HFFc6 (cell line): ENCODE data around the gene ANGPTL8. TPM values are rescaled to one million over a fixed set of nuclear protein-coding genes. Genes with fewer than 3 reads are reported as not detected.

Experiments
- DNase-seq: peaks from one replicate; pipeline ENCODE4 v3.0.0-alpha.2; 2018
- H3K27ac Mint-ChIP-seq: 2 replicates; pipeline ENCODE4 v1.8.0; 2020; ENCODE audit warnings: mild to moderate bottlenecking, mixed read lengths
- H3K27me3 Mint-ChIP-seq: 2 replicates; pipeline ENCODE4 v1.8.0; 2021; ENCODE audit warnings: mild to moderate bottlenecking, moderate library complexity, mixed read lengths; ENCODE audit not compliant: insufficient read depth
- H3K36me3 Mint-ChIP-seq: 2 replicates; pipeline ENCODE4 v1.8.0; 2021; ENCODE audit warnings: low read depth, mixed read lengths
- H3K4me1 Mint-ChIP-seq: 2 replicates; pipeline ENCODE4 v1.8.0; 2020; ENCODE audit warnings: low read depth, mixed read lengths
- H3K4me3 Mint-ChIP-seq: 2 replicates; pipeline ENCODE4 v1.8.0; 2020; ENCODE audit warnings: mild to moderate bottlenecking, moderate library complexity, mixed read lengths
- H3K9me3 Mint-ChIP-seq: 2 replicates; pipeline ENCODE4 v1.8.0; 2020; ENCODE audit warnings: mild to moderate bottlenecking, mixed read lengths
- total RNA-seq, 6 experiments: library from RNA; stranded (reverse); fragmentation: NEBNext Ultra II Directional; extraction: Animal tissue kit (Norgen Biotek cat#: 25700); gene quantifications; 2 replicates in 1 of 6; 3 replicates in 5 of 6; pipeline ENCODE4 v1.2.3, GENCODE V29; 2021
- TF ChIP-seq, protein P1 (sequence below): fragments of 200-600 bp; sonication (generic); IDR thresholded peaks from 2 replicates; pipeline ENCODE4 v1.5.0; 2021; ENCODE audit warnings: antibody characterized with exemption, mild to moderate bottlenecking

The ANGPTL8 gene
- total RNA-seq, 6 experiments from 2014 or later = not detected

DNA sequence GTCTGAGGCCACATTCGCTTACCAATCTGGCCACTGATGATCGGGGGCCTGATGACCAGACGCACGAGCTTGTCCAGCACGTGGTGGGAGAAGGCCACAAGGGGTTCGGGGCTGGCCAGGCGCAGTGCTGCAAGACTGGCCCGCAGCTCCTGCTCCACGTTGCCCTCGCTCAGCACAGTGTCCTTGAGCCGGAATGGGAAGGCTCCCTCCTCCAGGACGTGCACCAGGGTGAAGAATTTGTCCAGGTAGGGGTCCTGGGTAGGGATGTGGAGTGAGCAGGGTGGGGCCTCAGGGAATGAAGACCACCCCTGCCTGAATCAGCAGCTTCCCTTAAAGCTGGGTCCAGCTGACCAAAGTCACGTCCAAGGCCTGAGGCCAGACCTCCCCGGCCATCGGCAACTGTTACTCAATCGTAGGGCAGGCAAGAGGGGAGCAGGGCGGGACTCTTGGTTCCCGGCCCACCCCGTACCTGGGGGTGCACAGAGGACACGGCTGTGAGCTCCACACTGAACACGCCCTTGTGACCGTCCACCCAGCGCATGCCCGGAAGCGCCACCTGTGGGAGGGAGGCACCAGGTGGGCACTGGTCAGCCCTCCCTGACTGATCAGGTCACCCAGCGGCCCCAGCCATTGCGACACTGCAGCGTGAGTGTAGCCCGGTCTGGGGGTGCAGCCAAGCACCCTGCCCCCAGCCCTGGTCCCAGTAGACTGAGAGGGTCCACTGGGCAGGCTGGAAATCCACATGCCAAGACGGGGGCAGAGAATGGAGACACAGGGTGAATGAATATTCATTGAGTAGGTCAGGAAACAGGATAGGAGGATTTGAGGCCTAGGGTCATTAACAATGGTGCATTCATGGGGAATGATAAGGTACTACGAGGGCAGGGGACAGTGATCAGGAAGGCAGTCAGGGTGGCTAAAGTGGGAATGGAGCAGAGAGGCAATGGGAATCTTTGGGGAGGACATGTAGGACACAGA is 2.8 kb upstream of the ANGPTL8 start:
- TF ChIP-seq, protein P1, sequence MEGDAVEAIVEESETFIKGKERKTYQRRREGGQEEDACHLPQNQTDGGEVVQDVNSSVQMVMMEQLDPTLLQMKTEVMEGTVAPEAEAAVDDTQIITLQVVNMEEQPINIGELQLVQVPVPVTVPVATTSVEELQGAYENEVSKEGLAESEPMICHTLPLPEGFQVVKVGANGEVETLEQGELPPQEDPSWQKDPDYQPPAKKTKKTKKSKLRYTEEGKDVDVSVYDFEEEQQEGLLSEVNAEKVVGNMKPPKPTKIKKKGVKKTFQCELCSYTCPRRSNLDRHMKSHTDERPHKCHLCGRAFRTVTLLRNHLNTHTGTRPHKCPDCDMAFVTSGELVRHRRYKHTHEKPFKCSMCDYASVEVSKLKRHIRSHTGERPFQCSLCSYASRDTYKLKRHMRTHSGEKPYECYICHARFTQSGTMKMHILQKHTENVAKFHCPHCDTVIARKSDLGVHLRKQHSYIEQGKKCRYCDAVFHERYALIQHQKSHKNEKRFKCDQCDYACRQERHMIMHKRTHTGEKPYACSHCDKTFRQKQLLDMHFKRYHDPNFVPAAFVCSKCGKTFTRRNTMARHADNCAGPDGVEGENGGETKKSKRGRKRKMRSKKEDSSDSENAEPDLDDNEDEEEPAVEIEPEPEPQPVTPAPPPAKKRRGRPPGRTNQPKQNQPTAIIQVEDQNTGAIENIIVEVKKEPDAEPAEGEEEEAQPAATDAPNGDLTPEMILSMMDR = no peak
- H3K9me3 Mint-ChIP-seq = no peaks in the 10 kb centered on the region
- H3K36me3 Mint-ChIP-seq = peaks cover 6% of the 10 kb centered on the region
- no peak overlapping the region for H3K4me3 Mint-ChIP-seq
- no peaks in the 10 kb centered on the region; the same call in 1 of the 2 replicates for H3K27me3 Mint-ChIP-seq
- no peak overlapping the region for H3K27ac Mint-ChIP-seq
- DNase-seq = no peak
- H3K4me1 Mint-ChIP-seq = no peaks in the 10 kb centered on the region

DNA sequence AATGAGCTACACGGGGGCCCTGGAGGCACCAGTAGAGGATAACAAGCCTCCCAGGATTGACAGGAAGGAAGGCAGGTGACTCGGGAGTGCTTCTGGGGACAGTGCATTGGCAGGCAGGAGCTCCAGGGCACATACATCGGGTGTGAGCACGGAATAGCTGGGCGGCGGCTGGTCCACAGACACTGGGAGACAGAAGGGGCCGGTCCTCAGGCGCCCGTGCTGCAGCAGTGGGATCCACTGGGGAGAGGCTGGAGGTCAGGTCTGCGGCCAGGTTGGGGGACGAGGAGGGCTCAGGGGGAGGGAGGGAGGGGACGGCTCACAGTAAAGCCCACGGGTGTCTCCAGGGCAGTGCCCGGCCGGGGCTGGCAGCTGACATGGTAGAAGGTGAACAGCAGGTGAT is 2.1 kb upstream of the ANGPTL8 start:
- Mint-ChIP-seq H3K9me3 (no peaks in the 10 kb centered on the region), H3K27me3 (no peaks in the 10 kb centered on the region; the same call in 1 of the 2 replicates), H3K4me1 (no peaks in the 10 kb centered on the region), H3K27ac (no peak overlapping the region), H3K36me3 (peaks cover 6% of the 10 kb centered on the region), H3K4me3 (no peak overlapping the region)
- TF ChIP-seq, protein P1 = no peak
- no peak for DNase-seq

- Mint-ChIP-seq H3K4me3 (no peak overlapping the region), H3K27me3 (no peaks in the 10 kb centered on the region; the same call in 1 of the 2 replicates), H3K36me3 (peaks cover 6% of the 10 kb centered on the region), H3K9me3 (no peaks in the 10 kb centered on the region), H3K27ac (no peak overlapping the region), H3K4me1 (no peaks in the 10 kb centered on the region)
- DNase-seq = no peak
- TF ChIP-seq, protein P1 = no peak
Observed at GRCh38 chr19:11238041-11238440, 1.4 kb upstream of the ANGPTL8 start.

GRCh38 chr19:11238781-11239376 is 540 bp upstream of the ANGPTL8 start:
- Mint-ChIP-seq H3K4me3 (no peak overlapping the region), H3K27me3 (no peaks in the 10 kb centered on the region; the same call in 1 of the 2 replicates), H3K9me3 (no peaks in the 10 kb centered on the region), H3K4me1 (peaks cover 4% of the 10 kb centered on the region; the same call in 1 of the 2 replicates), H3K36me3 (peaks cover 10% of the 10 kb centered on the region), H3K27ac (no peak overlapping the region)
- no peak for DNase-seq
- TF ChIP-seq, protein P1 = no peak

DNA sequence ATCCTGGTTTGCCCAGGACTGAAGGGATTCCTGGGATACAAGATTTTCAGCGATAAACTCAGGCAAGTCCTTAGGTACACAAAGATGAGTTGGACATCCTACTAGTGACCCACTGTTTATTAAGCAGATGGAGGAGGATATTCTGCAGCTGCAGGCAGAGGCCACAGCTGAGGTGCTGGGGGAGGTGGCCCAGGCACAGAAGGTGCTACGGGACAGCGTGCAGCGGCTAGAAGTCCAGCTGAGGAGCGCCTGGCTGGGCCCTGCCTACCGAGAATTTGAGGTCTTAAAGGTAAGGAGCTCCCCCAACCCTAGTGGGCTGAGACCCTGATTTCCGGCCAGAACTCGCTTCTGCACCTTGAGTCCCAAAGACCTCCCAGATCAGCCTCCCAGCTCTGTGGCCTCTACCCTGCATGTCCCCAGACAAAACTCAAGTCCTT is 607 bp downstream of the ANGPTL8 start:
- TF ChIP-seq, protein P1 = no peak
- Mint-ChIP-seq H3K4me1 (peaks cover 4% of the 10 kb centered on the region; the same call in 1 of the 2 replicates), H3K36me3 (peaks cover 11% of the 10 kb centered on the region), H3K9me3 (no peaks in the 10 kb centered on the region), H3K27ac (no peak overlapping the region), H3K4me3 (no peak overlapping the region), H3K27me3 (no peaks in the 10 kb centered on the region; the same call in 1 of the 2 replicates)
- DNase-seq = no peak
